GM23338 (cell line): ENCODE measurements around the gene REV3L. TPM values are rescaled to one million over a fixed set of nuclear protein-coding genes. Genes with fewer than 3 reads are reported as not detected.
A peak's percentile ranks its signal among the peaks of the same experiment; 100 is the strongest.

Experiments
- ATAC-seq: fragments of 200-7000 bp; cut with Tn5 transposase; 3 replicates; pipeline ENCODE4 v1.9.1; 2020
- DNase-seq: peaks from one replicate; pipeline ENCODE4 v3.0.0-alpha.2; 2015; ENCODE audit warnings: low spot score
- H2AFZ ChIP-seq: fragments of 200-600 bp; sonication (generic); 2 replicates; pipeline ENCODE4 v1.8.0; 2016; ENCODE audit warnings: antibody characterized with exemption, mild to moderate bottlenecking, moderate library complexity
- H3F3A ChIP-seq: fragments of 200-600 bp; sonication (generic); replicated peaks from 2 replicates; pipeline ENCODE4 v1.8.0; 2017; ENCODE audit warnings: antibody characterized with exemption, mixed run types, low read depth
- H3K27ac ChIP-seq: fragments of 200-600 bp; sonication (generic); 2 replicates; pipeline ENCODE4 v1.6.1; 2016; ENCODE audit warnings: low read depth
- H3K27me3 ChIP-seq: fragments of 200-600 bp; sonication (generic); 2 replicates; pipeline ENCODE4 v1.8.0; 2016; ENCODE audit warnings: mild to moderate bottlenecking, mixed run types, moderate library complexity; ENCODE audit not compliant: insufficient read depth
- H3K36me3 ChIP-seq: fragments of 200-600 bp; sonication (generic); 2 replicates; pipeline ENCODE4 v1.8.0; 2016; ENCODE audit warnings: mild to moderate bottlenecking; ENCODE audit not compliant: insufficient read depth
- H3K4me1 ChIP-seq: fragments of 200-600 bp; sonication (generic); 2 replicates; pipeline ENCODE4 v1.8.0; 2016; ENCODE audit warnings: mild to moderate bottlenecking, moderate library complexity; ENCODE audit not compliant: insufficient read depth
- H3K4me2 ChIP-seq: fragments of 200-600 bp; sonication (generic); 2 replicates; pipeline ENCODE4 v1.7.1; 2017; ENCODE audit warnings: mixed run types
- H3K4me3 ChIP-seq: fragments of 200-600 bp; sonication (generic); 2 replicates; pipeline ENCODE4 v1.6.1; 2016; ENCODE audit warnings: mixed run types
- H3K79me2 ChIP-seq: fragments of 200-600 bp; sonication (generic); replicated peaks from 2 replicates; pipeline ENCODE4 v1.8.0; 2017; ENCODE audit warnings: mild to moderate bottlenecking; ENCODE audit not compliant: insufficient read depth
- H3K9me2 ChIP-seq: fragments of 200-600 bp; sonication (generic); 2 replicates; pipeline ENCODE4 v1.8.0; 2017; ENCODE audit not compliant: insufficient read depth
- H4K20me1 ChIP-seq: fragments of 200-600 bp; sonication (generic); replicated peaks from 2 replicates; pipeline ENCODE4 v1.8.0; 2017; ENCODE audit warnings: mild to moderate bottlenecking; ENCODE audit not compliant: insufficient read depth
- H3K27ac Mint-ChIP-seq: 2 replicates; pipeline ENCODE4 v1.8.0; 2020; ENCODE audit warnings: inconsistent platforms, mild to moderate bottlenecking, moderate library complexity, mixed read lengths
- H3K27me3 Mint-ChIP-seq: 3 replicates; pipeline ENCODE4 v1.8.0; 2022; ENCODE audit warnings: low read depth, mild to moderate bottlenecking, moderate library complexity, mixed read lengths, inconsistent platforms; ENCODE audit not compliant: insufficient read depth, poor library complexity
- H3K36me3 Mint-ChIP-seq: 3 replicates; pipeline ENCODE4 v1.8.0; 2021; ENCODE audit warnings: low read depth, mild to moderate bottlenecking, inconsistent platforms, moderate library complexity, mixed read lengths
- H3K4me1 Mint-ChIP-seq: 3 replicates; pipeline ENCODE4 v1.8.0; 2020; ENCODE audit warnings: mild to moderate bottlenecking, inconsistent platforms, mixed read lengths
- H3K4me3 Mint-ChIP-seq: 3 replicates; pipeline ENCODE4 v1.8.0; 2021; ENCODE audit warnings: moderate library complexity, mild to moderate bottlenecking, inconsistent platforms, mixed read lengths
- H3K9me3 Mint-ChIP-seq: 3 replicates; pipeline ENCODE4 v1.8.0; 2020; ENCODE audit warnings: moderate library complexity, mild to moderate bottlenecking, inconsistent platforms, mixed read lengths
- CTCF ChIP-seq, 2 experiments: fragments of 200-600 bp in 1 of 2; sonication (generic) in 1 of 2; conservative IDR thresholded peaks; 2 replicates each; pipeline versions ENCODE4 v1.5.1 to v1.6.1; 2016 to 2017; ENCODE audit warnings: antibody characterized with exemption in 2 of 2, low read depth in 2 of 2, mild to moderate bottlenecking in 2 of 2, moderate library complexity in 1 of 2
- EZH2 ChIP-seq: fragments of 200-600 bp; sonication (generic); IDR thresholded peaks from one replicate; pipeline ENCODE4 v1.8.0; 2017; ENCODE audit warnings: antibody characterized with exemption, mild to moderate bottlenecking, low read depth; ENCODE audit not compliant: unreplicated experiment
- JUNB ChIP-seq: IDR thresholded peaks from one replicate; pipeline ENCODE4 v1.6.1; 2016; ENCODE audit warnings: antibody characterized with exemption; ENCODE audit not compliant: unreplicated experiment
- NANOG ChIP-seq: IDR thresholded peaks from 2 replicates; pipeline ENCODE4 v1.6.1; 2016; ENCODE audit warnings: antibody characterized with exemption, borderline replicate concordance
- STAT1 ChIP-seq: IDR thresholded peaks from one replicate; pipeline ENCODE4 v1.6.1; 2016; ENCODE audit warnings: antibody characterized with exemption; ENCODE audit not compliant: unreplicated experiment
- ZNF114 ChIP-seq: fragments of 250-450 bp; sonication (Bioruptor Pico); IDR thresholded peaks from 2 replicates; pipeline ENCODE4 v1.5.0; 2020; ENCODE audit warnings: mild to moderate bottlenecking, moderate library complexity
- ZNF331 ChIP-seq: fragments of 250-450 bp; sonication (Bioruptor Pico); IDR thresholded peaks from 2 replicates; pipeline ENCODE4 v1.5.0; 2020; ENCODE audit warnings: low read depth, mild to moderate bottlenecking, moderate library complexity
- ZNF462 ChIP-seq: fragments of 250-450 bp; sonication (Bioruptor Pico); IDR thresholded peaks from 2 replicates; pipeline ENCODE4 v1.5.0; 2020; ENCODE audit warnings: mild to moderate bottlenecking, moderate library complexity
- polyA plus RNA-seq: library from polyadenylated mRNA; unstranded; fragments of >200 nt; fragmentation: Nextera tagmentation; extraction: Ambion mirVana; gene quantifications from 2 replicates; pipeline ENCODE4 v1.2.1, GENCODE V29; 2016
- total RNA-seq: library from RNA; depleted of rRNA; stranded (reverse); fragments of >200 nt; shearing (Covaris generic); gene quantifications from 2 replicates; pipeline ENCODE4 v1.2.3, GENCODE V29; 2014

The REV3L gene
- total and polyA plus RNA-seq, 2 experiments from 2014 or later, result 8.3 to 13.1 TPM

DNA sequence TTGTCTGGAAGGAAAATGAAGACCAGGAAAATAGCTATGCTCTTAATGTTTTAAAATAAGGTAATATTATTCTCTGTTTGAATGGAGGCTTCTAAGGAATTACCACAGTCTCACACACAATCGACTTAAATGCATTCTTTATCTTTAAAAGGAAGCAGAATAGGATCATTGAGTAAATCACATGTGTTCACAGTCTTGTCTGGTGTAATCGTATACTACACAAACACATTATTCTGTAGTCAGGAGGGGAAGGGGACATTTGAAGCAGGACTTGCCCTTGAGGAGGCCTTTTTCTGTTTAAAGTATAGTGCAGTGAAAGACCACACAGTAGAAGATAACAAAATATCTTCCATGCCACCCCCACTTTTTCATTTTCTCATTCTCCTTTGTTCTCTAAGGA lies 20.6 kb upstream of the REV3L start:
- H4K20me1 ChIP-seq, result no peaks in the 10 kb centered on the region; the same call in 1 of the 2 replicates
- no peak overlapping the region for H3K4me3 ChIP-seq
- H3K79me2 ChIP-seq, result peaks cover 54% of the 10 kb centered on the region
- ATAC-seq (no peak), DNase-seq (no peak)
- H3K36me3 Mint-ChIP-seq, result peaks cover 23% of the 10 kb centered on the region; the same call in 2 of the 3 replicates
- no peak overlapping the region for H3K27ac ChIP-seq
- H3K9me3 Mint-ChIP-seq, result peaks cover 18% of the 10 kb centered on the region; the same call in 2 of the 3 replicates
- H3K36me3 ChIP-seq, result peaks cover 5% of the 10 kb centered on the region; the same call in 1 of the 2 replicates
- H3K4me2 ChIP-seq, result no peak overlapping the region
- H3K4me1 ChIP-seq, result peaks cover 19% of the 10 kb centered on the region
- no peaks in the 10 kb centered on the region for H3F3A ChIP-seq
- no peak overlapping the region for H3K4me3 Mint-ChIP-seq
- peaks cover 8% of the 10 kb centered on the region for H3K27me3 Mint-ChIP-seq
- TF ChIP-seq CTCF (conservative IDR thresholded peaks at IDR 0.05; ENCODE audit: low read depth in 2 of 2) (no peak), NANOG (no peak), EZH2 (no peak), ZNF114 (CRISPR knock-in tag) (no peak)
- H3K9me2 ChIP-seq, result no peaks in the 10 kb centered on the region
- H3K27ac Mint-ChIP-seq, result no peak overlapping the region
- no peaks in the 10 kb centered on the region for H3K27me3 ChIP-seq
- H3K4me1 Mint-ChIP-seq, result peaks cover 35% of the 10 kb centered on the region
- H2AFZ ChIP-seq, result no peak overlapping the region

- Histone ChIP-seq H3K27me3 (no peaks in the 10 kb centered on the region), H3K27ac (no peak overlapping the region), H3K36me3 (peaks cover 5% of the 10 kb centered on the region; the same call in 1 of the 2 replicates), H3K4me1 (peaks cover 19% of the 10 kb centered on the region), H3K4me3 (no peak overlapping the region), H3K4me2 (no peak overlapping the region), H2AFZ (no peak overlapping the region), H3K79me2 (peaks cover 58% of the 10 kb centered on the region), H3F3A (no peaks in the 10 kb centered on the region), H3K9me2 (no peaks in the 10 kb centered on the region), H4K20me1 (no peaks in the 10 kb centered on the region; the same call in 1 of the 2 replicates)
- Mint-ChIP-seq H3K4me3 (no peak overlapping the region), H3K27me3 (peaks cover 8% of the 10 kb centered on the region), H3K27ac (no peak overlapping the region), H3K36me3 (peaks cover 23% of the 10 kb centered on the region; the same call in 2 of the 3 replicates), H3K4me1 (peaks cover 35% of the 10 kb centered on the region), H3K9me3 (peaks cover 18% of the 10 kb centered on the region; the same call in 2 of the 3 replicates)
- DNase-seq (peak; percentile 59), ATAC-seq (peak; percentile 83)
- TF ChIP-seq EZH2 (no peak), ZNF462 (no peak), CTCF (conservative IDR thresholded peaks at IDR 0.05; ENCODE audit: low read depth in 2 of 2) (no peak), NANOG (no peak), ZNF331 (no peak), JUNB (no peak), STAT1 (no peak)
Measured at GRCh38 chr6:111503194-111503593, 20.2 kb upstream of the REV3L start.
